NB4 (cell line): ENCODE measurements around the gene ZNF546.

ENCODE experiments used
- CTCF ChIP-seq: IDR thresholded peaks from one replicate; pipeline ENCODE4 v1.5.1; 2012; ENCODE audit warnings: low read depth, low read length
- MAX ChIP-seq: IDR thresholded peaks from 2 replicates; pipeline ENCODE4 v1.6.1; 2011; ENCODE audit warnings: low read depth, low read length
- MYC ChIP-seq: IDR thresholded peaks from 2 replicates; pipeline ENCODE4 v1.6.1; 2011; ENCODE audit warnings: low read depth, low read length
- POLR2A ChIP-seq: IDR thresholded peaks from 2 replicates; pipeline ENCODE4 v1.6.1; 2011; ENCODE audit warnings: mild to moderate bottlenecking; ENCODE audit not compliant: insufficient read length; ENCODE audit errors: extremely low read depth

GRCh38 chr19:39963898-39964297 lies 33.0 kb upstream of the ZNF546 start:
- TF ChIP-seq CTCF = no peak
- TF ChIP-seq MAX = no peak
- TF ChIP-seq POLR2A = no peak
- TF ChIP-seq MYC = no peak
